Vagina (tissue), 2 donors: ENCODE measurements around the gene CDC42EP2. TPM values are rescaled to one million over a fixed set of nuclear protein-coding genes. Genes with fewer than 3 reads are reported as not detected.

Source experiments
- DNase-seq, 2 donors: peaks; one replicate each; pipeline ENCODE4 v3.0.0-alpha.2; 2017; ENCODE audit errors: extremely low spot score in 2 of 2
- H3K27ac ChIP-seq: fragments of 200-600 bp; sonication (generic); one replicate; pipeline ENCODE4 v1.5.1; 2019
- H3K27me3 ChIP-seq: fragments of 200-600 bp; sonication (generic); one replicate; pipeline ENCODE4 v1.5.1; 2019
- H3K36me3 ChIP-seq, 2 donors: fragments of 200-600 bp; sonication (generic); one replicate each; pipeline ENCODE4 v1.5.1; 2017 to 2019
- H3K4me1 ChIP-seq: fragments of 200-600 bp; sonication (generic); one replicate; pipeline ENCODE4 v1.5.1; 2019
- H3K4me3 ChIP-seq, 2 donors: fragments of 200-600 bp; sonication (generic); 1 replicate in 1 of 2; 2 replicates in 1 of 2; pipeline ENCODE4 v1.5.1; 2016 to 2019
- H3K9me3 ChIP-seq: fragments of 200-600 bp; sonication (generic); one replicate; pipeline ENCODE4 v1.5.1; 2019
- CTCF ChIP-seq, 3 experiments: fragments of 450-650 bp in 2 of 3; fragments of 200-600 bp in 1 of 3; sonication (generic) in 1 of 3; IDR thresholded peaks; one replicate each; pipeline ENCODE4 v1.5.1; 2017 to 2019; ENCODE audit warnings: antibody characterized with exemption in 3 of 3, mild to moderate bottlenecking in 2 of 3, moderate library complexity in 2 of 3
- POLR2A ChIP-seq, 2 donors: fragments of 450-650 bp; IDR thresholded peaks; one replicate each; pipeline ENCODE4 v1.6.1; 2017; ENCODE audit warnings: antibody characterized with exemption in 2 of 2, mild to moderate bottlenecking in 2 of 2, moderate library complexity in 2 of 2
- POLR2AphosphoS5 ChIP-seq, 2 donors: sonication (generic); formaldehyde crosslinking; IDR thresholded peaks; one replicate each; pipeline ENCODE4 v1.9.0; 2017; ENCODE audit warnings: antibody characterized with exemption in 2 of 2, mild to moderate bottlenecking in 2 of 2, low read depth in 1 of 2; ENCODE audit not compliant: insufficient read depth in 1 of 2
- intact Hi-C: fragments of 100-400 bp; cut with DNase I; formaldehyde crosslinking; loops from one replicate; pipeline ENCODE4 v1.15.1; 2023
- total RNA-seq: library from RNA; depleted of rRNA; stranded (reverse); fragments of >200 nt; gene quantifications from one replicate; pipeline ENCODE4 v1.2.3, GENCODE V29; 2016

Gene CDC42EP2
- total RNA-seq, 1 donor from 2014 or later, result 27.7 TPM

GRCh38 chr11:65301491-65302329, 13.0 kb upstream of the CDC42EP2 start:
- H3K36me3 ChIP-seq, result no peaks in the 10 kb centered on the region
- no peak overlapping the region for H3K4me3 ChIP-seq
- H3K9me3 ChIP-seq, result no peaks in the 10 kb centered on the region
- peak overlapping the region; percentile 17 for H3K27ac ChIP-seq
- peaks cover 50% of the 10 kb centered on the region for H3K4me1 ChIP-seq
- no peak for DNase-seq
- no peaks in the 10 kb centered on the region for H3K27me3 ChIP-seq
- TF ChIP-seq POLR2A (IDR thresholded peaks at IDR 0.05) (no peak), CTCF (IDR thresholded peaks at IDR 0.05) (no peak), POLR2AphosphoS5 (IDR thresholded peaks at IDR 0.05; ENCODE audit: insufficient read depth in 1 of 2, low read depth in 1 of 2) (peak in 1 of 2 donors; percentile 63)
- intact Hi-C loops, result no loop called here

GRCh38 chr11:65303555-65303954, 11.1 kb upstream of the CDC42EP2 start:
- Histone ChIP-seq H3K9me3 (no peaks in the 10 kb centered on the region), H3K4me1 (peaks cover 33% of the 10 kb centered on the region), H3K27ac (no peak overlapping the region), H3K4me3 (no peak overlapping the region), H3K27me3 (no peaks in the 10 kb centered on the region), H3K36me3 (no peaks in the 10 kb centered on the region)
- no peak for TF ChIP-seq CTCF (IDR thresholded peaks at IDR 0.05)
- TF ChIP-seq POLR2AphosphoS5 (IDR thresholded peaks at IDR 0.05; ENCODE audit: insufficient read depth in 1 of 2, low read depth in 1 of 2), result no peak
- no peak for TF ChIP-seq POLR2A (IDR thresholded peaks at IDR 0.05)
- intact Hi-C loops, result no loop called here
- no peak for DNase-seq

GRCh38 chr11:65304110-65304509, 10.6 kb upstream of the CDC42EP2 start:
- TF ChIP-seq CTCF (IDR thresholded peaks at IDR 0.05) (no peak), POLR2AphosphoS5 (IDR thresholded peaks at IDR 0.05; ENCODE audit: insufficient read depth in 1 of 2, low read depth in 1 of 2) (no peak), POLR2A (IDR thresholded peaks at IDR 0.05) (no peak)
- intact Hi-C loops, result no loop called here
- Histone ChIP-seq H3K4me1 (peaks cover 35% of the 10 kb centered on the region), H3K4me3 (no peak overlapping the region), H3K27ac (no peak overlapping the region), H3K27me3 (no peaks in the 10 kb centered on the region), H3K9me3 (no peaks in the 10 kb centered on the region), H3K36me3 (no peaks in the 10 kb centered on the region)
- DNase-seq, result no peak

GRCh38 chr11:65304613-65305012, 10.1 kb upstream of the CDC42EP2 start:
- no peak for TF ChIP-seq CTCF (IDR thresholded peaks at IDR 0.05)
- Histone ChIP-seq H3K4me1 (peaks cover 32% of the 10 kb centered on the region), H3K9me3 (no peaks in the 10 kb centered on the region), H3K27ac (no peak overlapping the region), H3K27me3 (no peaks in the 10 kb centered on the region), H3K4me3 (no peak overlapping the region), H3K36me3 (no peaks in the 10 kb centered on the region)
- intact Hi-C loops, result no loop called here
- no peak for DNase-seq

- no peak for DNase-seq
- TF ChIP-seq POLR2A (IDR thresholded peaks at IDR 0.05), result no peak
- TF ChIP-seq CTCF (IDR thresholded peaks at IDR 0.05), result no peak
- no peak for TF ChIP-seq POLR2AphosphoS5 (IDR thresholded peaks at IDR 0.05; ENCODE audit: insufficient read depth in 1 of 2, low read depth in 1 of 2)
- Histone ChIP-seq H3K36me3 (no peaks in the 10 kb centered on the region), H3K27me3 (no peaks in the 10 kb centered on the region), H3K27ac (no peak overlapping the region), H3K4me3 (no peak overlapping the region), H3K9me3 (no peaks in the 10 kb centered on the region), H3K4me1 (peaks cover 36% of the 10 kb centered on the region)
- intact Hi-C loops, result no loop called here
These were observed 9.0 kb upstream of the CDC42EP2 start for GRCh38 chr11:65305501-65306268.
